HEK293 (cell line): Measurements from ENCODE around the gene ACVR2B.
"Not testable (repeated sequence)": the region's sequence is repeated elsewhere in the genome, so short reads cannot be mapped to it uniquely, and the experiment has no call there.

ENCODE experiments used
- CTCF ChIA-PET: fragments of 350-600 bp; formaldehyde crosslinking; extraction: SDS; loops from one replicate; lab custom pipeline; 2021; ENCODE audit warnings: antibody characterized with exemption; lab: Yijun Ruan, JAX
- POLR2A ChIA-PET: fragments of 300-600 bp; formaldehyde crosslinking; extraction: SDS; loops from one replicate; lab custom pipeline; 2020; ENCODE audit warnings: antibody characterized with exemption, inconsistent platforms; lab: Yijun Ruan, JAX
- H3K27ac ChIP-seq: fragments of 200-500 bp; sonication (Bioruptor generic); 2 replicates; pipeline ENCODE4 v1.5.1; 2014; ENCODE audit warnings: low read depth, low read length, control low read depth, inconsistent platforms; ENCODE audit errors: extremely low read depth
- H3K36me3 ChIP-seq, 2 experiments: fragments of 200-500 bp in 1 of 2; sonication (Bioruptor generic) in 1 of 2; 1 replicate in 1 of 2; 2 replicates in 1 of 2; pipeline ENCODE4 v1.5.1; 2014 to 2017; ENCODE audit warnings: inconsistent platforms in 2 of 2, low read length in 2 of 2; ENCODE audit not compliant: control insufficient read depth in 2 of 2, insufficient read depth in 1 of 2
- H3K4me1 ChIP-seq: fragments of 200-500 bp; sonication (Bioruptor generic); 2 replicates; pipeline ENCODE4 v1.5.1; 2014; ENCODE audit warnings: mild to moderate bottlenecking, low read length, inconsistent platforms; ENCODE audit not compliant: control insufficient read depth, insufficient read depth
- H3K4me3 ChIP-seq: 2 replicates; pipeline ENCODE4 v1.5.1; 2011; ENCODE audit warnings: low read depth, mild to moderate bottlenecking, control low read depth, low read length, moderate library complexity
- H3K9me3 ChIP-seq: fragments of 200-500 bp; sonication (Bioruptor generic); 2 replicates; pipeline ENCODE4 v1.5.1; 2014; ENCODE audit warnings: low read depth, low read length, inconsistent platforms; ENCODE audit not compliant: control insufficient read depth, insufficient read depth
- GLI2 ChIP-seq: fragments of 450-650 bp; formaldehyde crosslinking; IDR thresholded peaks from 2 replicates; pipeline ENCODE4; 2017; ENCODE audit warnings: missing biosample characterization, missing genetic modification characterization, low read depth, borderline replicate concordance
- GLIS1 ChIP-seq: fragments of 450-650 bp; formaldehyde crosslinking; IDR thresholded peaks from 2 replicates; pipeline ENCODE4 v1.5.1; 2016; ENCODE audit warnings: missing biosample characterization, missing genetic modification characterization
- KLF10 ChIP-seq: fragments of 450-650 bp; IDR thresholded peaks from 2 replicates; pipeline ENCODE4 v1.5.1; 2018; ENCODE audit warnings: missing biosample characterization, mild to moderate bottlenecking, missing genetic modification characterization
- KLF8 ChIP-seq: fragments of 450-650 bp; formaldehyde crosslinking; IDR thresholded peaks from 2 replicates; pipeline ENCODE4 v1.5.1; 2016; ENCODE audit warnings: missing biosample characterization, missing genetic modification characterization
- RBAK ChIP-seq: fragments of 450-650 bp; formaldehyde crosslinking; IDR thresholded peaks from 2 replicates; pipeline ENCODE4 v1.5.1; 2016; ENCODE audit warnings: missing biosample characterization, missing genetic modification characterization
- TCF7L2 ChIP-seq: IDR thresholded peaks from 2 replicates; pipeline ENCODE4 v1.6.1; 2011; ENCODE audit warnings: low read depth, mild to moderate bottlenecking, inconsistent platforms, low read length, moderate library complexity, borderline replicate concordance
- WT1 ChIP-seq: fragments of 450-650 bp; formaldehyde crosslinking; IDR thresholded peaks from 2 replicates; pipeline ENCODE4 v1.5.1; 2016; ENCODE audit warnings: missing biosample characterization, missing genetic modification characterization
- ZBTB7A ChIP-seq: fragments of 450-650 bp; formaldehyde crosslinking; IDR thresholded peaks from 2 replicates; pipeline ENCODE4 v1.5.1; 2016; ENCODE audit warnings: low read depth, missing biosample characterization, missing genetic modification characterization
- ZFP37 ChIP-seq: fragments of 450-650 bp; formaldehyde crosslinking; IDR thresholded peaks from 2 replicates; pipeline ENCODE4 v1.5.1; 2016; ENCODE audit warnings: missing biosample characterization, missing genetic modification characterization
- ZNF114 ChIP-seq: fragments of 450-650 bp; formaldehyde crosslinking; IDR thresholded peaks from 2 replicates; pipeline ENCODE4 v1.5.0; 2017; ENCODE audit warnings: missing biosample characterization, missing genetic modification characterization
- ZNF140 ChIP-seq: fragments of 450-650 bp; formaldehyde crosslinking; IDR thresholded peaks from 2 replicates; pipeline ENCODE4 v1.5.1; 2016; ENCODE audit warnings: missing biosample characterization, missing genetic modification characterization
- ZNF184 ChIP-seq: fragments of 450-650 bp; IDR thresholded peaks from 2 replicates; pipeline ENCODE4 v1.5.1; 2018; ENCODE audit warnings: missing biosample characterization, mild to moderate bottlenecking, missing genetic modification characterization
- ZNF23 ChIP-seq: fragments of 450-650 bp; formaldehyde crosslinking; IDR thresholded peaks from 2 replicates; pipeline ENCODE4 v1.5.1; 2016; ENCODE audit warnings: missing biosample characterization, missing genetic modification characterization, borderline replicate concordance
- ZNF391 ChIP-seq: fragments of 450-650 bp; formaldehyde crosslinking; IDR thresholded peaks from 2 replicates; pipeline ENCODE4 v1.5.1; 2016; ENCODE audit warnings: low read depth, missing biosample characterization, missing genetic modification characterization, borderline replicate concordance
- ZNF747 ChIP-seq: fragments of 450-650 bp; formaldehyde crosslinking; IDR thresholded peaks from 2 replicates; pipeline ENCODE4 v1.5.1; 2016; ENCODE audit warnings: missing biosample characterization, missing genetic modification characterization
- ZNF777 ChIP-seq: fragments of 450-650 bp; formaldehyde crosslinking; IDR thresholded peaks from 2 replicates; pipeline ENCODE4 v1.5.1; 2017; ENCODE audit warnings: missing biosample characterization, missing genetic modification characterization, borderline replicate concordance
- ZNF843 ChIP-seq: fragments of 450-650 bp; formaldehyde crosslinking; IDR thresholded peaks from 2 replicates; pipeline ENCODE4 v1.5.1; 2016; ENCODE audit warnings: missing biosample characterization, missing genetic modification characterization
- TF ChIP-seq, protein P1 (sequence below): fragments of 450-650 bp; formaldehyde crosslinking; IDR thresholded peaks from 2 replicates; pipeline ENCODE4 v1.5.1; 2016; ENCODE audit warnings: missing biosample characterization, missing genetic modification characterization
- TF ChIP-seq, protein P2 (sequence below): fragments of 450-650 bp; formaldehyde crosslinking; optimal IDR thresholded peaks from 2 replicates; pipeline ENCODE3; 2016; ENCODE audit warnings: missing biosample characterization, mild to moderate bottlenecking, missing genetic modification characterization
- TF ChIP-seq, protein P3 (sequence below): fragments of 450-650 bp; formaldehyde crosslinking; IDR thresholded peaks from 2 replicates; pipeline ENCODE4 v1.5.1; 2017; ENCODE audit warnings: missing biosample characterization, missing genetic modification characterization

The ACVR2B gene

DNA sequence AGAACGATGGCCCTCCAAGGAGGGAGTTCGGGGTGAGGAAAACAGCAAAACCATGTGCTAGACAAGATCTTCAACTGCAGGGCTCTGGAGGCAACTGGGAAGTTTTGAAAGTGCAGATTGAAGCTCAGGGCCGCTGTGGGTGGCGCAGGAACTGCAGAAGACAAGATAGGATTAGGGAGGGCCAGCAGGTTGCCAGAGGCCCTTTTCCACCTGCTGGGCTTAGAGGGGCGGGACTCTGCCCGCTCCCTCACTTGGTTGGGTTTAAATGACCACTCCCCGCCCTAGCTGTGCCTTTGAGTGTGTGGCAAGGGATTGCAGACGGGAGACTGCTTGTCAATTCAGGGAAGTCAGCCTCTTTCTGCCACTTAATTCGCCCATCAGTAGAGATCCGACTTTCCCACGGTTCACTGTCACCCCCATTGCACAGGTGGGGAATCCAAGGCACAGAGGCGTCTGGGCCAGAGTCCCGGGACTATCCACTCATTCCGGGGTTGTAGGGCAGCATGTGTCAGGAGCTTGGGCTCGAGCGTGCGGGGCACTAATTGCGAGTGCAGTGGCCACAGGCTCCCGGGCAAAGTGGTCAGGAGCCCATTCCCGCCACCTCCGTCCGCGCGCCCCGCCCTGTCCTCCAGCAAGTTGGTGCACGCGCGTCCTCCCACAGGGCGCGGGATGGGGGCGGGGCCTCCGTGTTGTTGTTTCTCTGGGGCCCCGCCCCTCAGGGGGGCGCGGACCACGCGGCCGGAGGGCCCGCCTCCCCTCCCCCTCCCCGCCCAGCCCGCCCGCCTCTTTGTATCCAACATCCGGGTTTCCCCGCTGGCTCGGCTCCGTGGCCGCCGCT, at the start of gene ACVR2B (continued):
- TF ChIP-seq, protein P1, sequence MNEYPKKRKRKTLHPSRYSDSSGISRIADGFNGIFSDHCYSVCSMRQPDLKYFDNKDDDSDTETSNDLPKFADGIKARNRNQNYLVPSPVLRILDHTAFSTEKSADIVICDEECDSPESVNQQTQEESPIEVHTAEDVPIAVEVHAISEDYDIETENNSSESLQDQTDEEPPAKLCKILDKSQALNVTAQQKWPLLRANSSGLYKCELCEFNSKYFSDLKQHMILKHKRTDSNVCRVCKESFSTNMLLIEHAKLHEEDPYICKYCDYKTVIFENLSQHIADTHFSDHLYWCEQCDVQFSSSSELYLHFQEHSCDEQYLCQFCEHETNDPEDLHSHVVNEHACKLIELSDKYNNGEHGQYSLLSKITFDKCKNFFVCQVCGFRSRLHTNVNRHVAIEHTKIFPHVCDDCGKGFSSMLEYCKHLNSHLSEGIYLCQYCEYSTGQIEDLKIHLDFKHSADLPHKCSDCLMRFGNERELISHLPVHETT (tag by site-specific recombination): no peak
- TF ChIP-seq KLF10 (tag by site-specific recombination) (peak; percentile 57; the same call in 1 of the 2 replicates), GLIS1 (tag by site-specific recombination) (peak; percentile 31; the same call in 1 of the 2 replicates), KLF8 (tag by site-specific recombination) (0 out of 2 replicates have a peak, but pooled peaks have one; percentile 27)
- TF ChIP-seq, protein P2, sequence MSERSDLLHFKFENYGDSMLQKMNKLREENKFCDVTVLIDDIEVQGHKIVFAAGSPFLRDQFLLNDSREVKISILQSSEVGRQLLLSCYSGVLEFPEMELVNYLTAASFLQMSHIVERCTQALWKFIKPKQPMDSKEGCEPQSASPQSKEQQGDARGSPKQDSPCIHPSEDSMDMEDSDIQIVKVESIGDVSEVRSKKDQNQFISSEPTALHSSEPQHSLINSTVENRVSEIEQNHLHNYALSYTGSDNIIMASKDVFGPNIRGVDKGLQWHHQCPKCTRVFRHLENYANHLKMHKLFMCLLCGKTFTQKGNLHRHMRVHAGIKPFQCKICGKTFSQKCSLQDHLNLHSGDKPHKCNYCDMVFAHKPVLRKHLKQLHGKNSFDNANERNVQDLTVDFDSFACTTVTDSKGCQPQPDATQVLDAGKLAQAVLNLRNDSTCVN (tag by site-specific recombination): peak; percentile 71

DNA sequence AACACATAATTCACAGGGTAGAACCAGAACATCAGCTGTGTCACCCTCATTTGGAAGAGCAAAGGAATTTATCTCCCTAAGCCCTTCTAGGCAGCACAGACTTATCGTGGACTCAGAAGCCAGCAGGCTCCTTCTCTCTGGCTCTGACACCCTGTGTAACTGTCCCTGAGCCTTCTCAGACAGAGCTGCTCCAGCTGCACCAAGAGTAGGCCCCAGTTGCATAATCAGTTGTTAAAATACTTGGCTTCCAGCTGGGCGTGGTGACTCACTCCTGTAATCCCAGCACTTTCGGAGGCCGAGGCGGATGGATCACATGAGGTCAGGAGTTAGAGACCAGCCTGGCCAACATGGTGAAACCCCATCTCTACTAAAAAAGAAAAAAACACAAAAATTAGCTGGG, 49.4 kb upstream of the ACVR2B start:
- Histone ChIP-seq H3K9me3 (no peaks in the 10 kb centered on the region), H3K36me3 (peaks cover 0 to 59% of the 10 kb centered on the region in 2 experiments; a peak in 2 of 3 replicates), H3K27ac (no peak overlapping the region)
- TF ChIP-seq ZNF843 (tag by site-specific recombination): no peak
- no peak for TF ChIP-seq ZBTB7A (tag by site-specific recombination)
- no peak for TF ChIP-seq ZNF747
- TF ChIP-seq GLI2 (tag by site-specific recombination): no peak
- TF ChIP-seq, protein P2 (tag by site-specific recombination): no peak
- TF ChIP-seq ZFP37 (tag by site-specific recombination): no peak
- no peak for TF ChIP-seq ZNF140 (tag by site-specific recombination)
- TF ChIP-seq RBAK (tag by site-specific recombination): no peak
- TF ChIP-seq ZNF114 (tag by site-specific recombination): no peak
- no peak for TF ChIP-seq ZNF391
- TF ChIP-seq TCF7L2: no peak
- TF ChIP-seq, all 188 proteins: peak for 0
- Histone ChIP-seq H3K4me3 (no peak overlapping the region), H3K4me1 (no peaks in the 10 kb centered on the region)
- CTCF ChIA-PET: no interaction called here
- POLR2A ChIA-PET: no interaction called here

DNA sequence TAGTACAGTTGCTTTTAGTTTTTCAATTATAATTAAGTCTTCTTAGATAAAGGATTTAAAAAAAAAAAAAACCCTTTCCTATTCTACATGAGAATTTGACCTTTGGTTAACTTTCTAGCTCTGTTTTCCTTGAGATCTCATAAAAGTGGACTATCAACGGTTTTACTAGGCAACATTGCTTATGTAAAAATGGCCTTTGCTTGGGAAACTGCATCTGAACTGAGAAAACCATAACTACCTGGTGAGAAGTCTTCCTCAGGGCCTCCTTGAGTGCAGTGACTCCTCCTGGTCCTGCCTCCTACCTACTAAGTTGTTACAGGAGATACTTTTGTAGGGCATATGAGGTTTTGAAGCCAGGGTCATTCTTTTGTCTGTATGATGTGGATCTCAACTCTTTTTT, 42.1 kb upstream of the ACVR2B start:
- TF ChIP-seq ZNF184 (no peak), GLIS1 (tag by site-specific recombination) (no peak), ZNF777 (tag by site-specific recombination) (no peak), ZNF23 (tag by site-specific recombination) (no peak), WT1 (tag by site-specific recombination) (no peak)
- TF ChIP-seq, protein P3, sequence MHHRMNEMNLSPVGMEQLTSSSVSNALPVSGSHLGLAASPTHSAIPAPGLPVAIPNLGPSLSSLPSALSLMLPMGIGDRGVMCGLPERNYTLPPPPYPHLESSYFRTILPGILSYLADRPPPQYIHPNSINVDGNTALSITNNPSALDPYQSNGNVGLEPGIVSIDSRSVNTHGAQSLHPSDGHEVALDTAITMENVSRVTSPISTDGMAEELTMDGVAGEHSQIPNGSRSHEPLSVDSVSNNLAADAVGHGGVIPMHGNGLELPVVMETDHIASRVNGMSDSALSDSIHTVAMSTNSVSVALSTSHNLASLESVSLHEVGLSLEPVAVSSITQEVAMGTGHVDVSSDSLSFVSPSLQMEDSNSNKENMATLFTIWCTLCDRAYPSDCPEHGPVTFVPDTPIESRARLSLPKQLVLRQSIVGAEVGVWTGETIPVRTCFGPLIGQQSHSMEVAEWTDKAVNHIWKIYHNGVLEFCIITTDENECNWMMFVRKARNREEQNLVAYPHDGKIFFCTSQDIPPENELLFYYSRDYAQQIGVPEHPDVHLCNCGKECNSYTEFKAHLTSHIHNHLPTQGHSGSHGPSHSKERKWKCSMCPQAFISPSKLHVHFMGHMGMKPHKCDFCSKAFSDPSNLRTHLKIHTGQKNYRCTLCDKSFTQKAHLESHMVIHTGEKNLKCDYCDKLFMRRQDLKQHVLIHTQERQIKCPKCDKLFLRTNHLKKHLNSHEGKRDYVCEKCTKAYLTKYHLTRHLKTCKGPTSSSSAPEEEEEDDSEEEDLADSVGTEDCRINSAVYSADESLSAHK: no peak
- TF ChIP-seq, all 188 proteins: peak for 0
- Histone ChIP-seq H3K36me3 (no peaks in the 10 kb centered on the region), H3K27ac (no peak overlapping the region), H3K4me1 (no peaks in the 10 kb centered on the region), H3K9me3 (no peaks in the 10 kb centered on the region), H3K4me3 (no peak overlapping the region)
- ChIA-PET POLR2A (no interaction called here), CTCF (no interaction called here)

DNA sequence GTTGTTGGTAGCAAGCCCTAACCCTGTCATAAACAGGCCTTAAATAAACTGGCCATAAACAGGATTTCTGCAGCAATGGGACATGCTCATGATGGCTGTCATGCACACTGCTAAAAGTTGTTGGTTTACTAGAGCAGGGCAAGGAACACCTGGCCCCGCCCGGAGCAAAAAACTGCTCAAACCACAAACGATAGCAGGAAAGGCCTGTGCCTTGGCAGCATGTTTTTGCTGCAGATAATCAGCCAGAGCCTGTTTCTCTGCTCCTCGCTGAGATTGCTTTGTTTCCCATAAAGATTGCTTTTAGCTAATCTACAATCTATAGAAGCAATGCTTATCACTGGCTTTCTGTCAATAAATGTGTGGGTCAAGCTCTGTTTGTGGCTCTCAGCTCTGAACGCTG, 32.9 kb upstream of the ACVR2B start:
- H3K9me3 ChIP-seq, CTCF ChIA-PET, H3K36me3 ChIP-seq, POLR2A ChIA-PET, H3K4me3 ChIP-seq, H3K4me1 ChIP-seq, H3K27ac ChIP-seq: not testable (repeated sequence)
